WTC11 (cell line): ENCODE results near the gene MCRS1. TPM values are rescaled to one million over a fixed set of nuclear protein-coding genes. Genes with fewer than 3 reads are reported as not detected.
A peak's percentile ranks its signal among the peaks of the same experiment; 100 is the strongest.

ENCODE experiments used
- ATAC-seq: fragments of 200-7000 bp; cut with Tn5 transposase; 2 replicates; pipeline ENCODE4 v1.10.0; 2021; ENCODE audit warnings: mild to moderate bottlenecking, moderate library complexity
- CTCF ChIA-PET: fragments of 300-600 bp; sonication (Branson Sonifier 250); formaldehyde crosslinking; loops from one replicate; lab custom pipeline; 2021; ENCODE audit warnings: antibody characterized with exemption; lab: Charles Lee
- POLR2A ChIA-PET: fragments of 350-600 bp; sonication (Branson Sonifier 250); formaldehyde crosslinking; loops from one replicate; lab custom pipeline; 2021; ENCODE audit warnings: antibody characterized with exemption; lab: Charles Lee
- DNase-seq: peaks from one replicate; pipeline ENCODE4 v3.0.0; 2021; ENCODE audit warnings: low spot score
- H3K27ac Mint-ChIP-seq: 2 replicates; pipeline ENCODE4 v1.8.0; 2021; ENCODE audit warnings: mixed read lengths
- H3K27me3 Mint-ChIP-seq: 2 replicates; pipeline ENCODE4 v1.8.0; 2021; ENCODE audit warnings: low read depth, mild to moderate bottlenecking, moderate library complexity, mixed read lengths
- H3K36me3 Mint-ChIP-seq: 2 replicates; pipeline ENCODE4 v1.8.0; 2021; ENCODE audit warnings: mixed read lengths
- H3K4me1 Mint-ChIP-seq: 2 replicates; pipeline ENCODE4 v1.8.0; 2022; ENCODE audit warnings: mixed read lengths
- H3K4me3 Mint-ChIP-seq: 2 replicates; pipeline ENCODE4 v1.8.0; 2021; ENCODE audit warnings: mild to moderate bottlenecking, moderate library complexity, mixed read lengths
- H3K9me3 Mint-ChIP-seq: 2 replicates; pipeline ENCODE4 v1.8.0; 2021; ENCODE audit warnings: mixed read lengths
- ATF6 ChIP-seq: sonication (generic); formaldehyde crosslinking; IDR thresholded peaks from 2 replicates; pipeline ENCODE4 v1.8.1; 2023; ENCODE audit warnings: mild to moderate bottlenecking, missing genetic modification reagents
- CBFB ChIP-seq: sonication (generic); formaldehyde crosslinking; IDR thresholded peaks from 2 replicates; pipeline ENCODE4 v1.8.1; 2022; ENCODE audit warnings: mild to moderate bottlenecking, low read depth, missing genetic modification reagents
- ERG ChIP-seq: fragments of 250-450 bp; sonication (Bioruptor Pico); IDR thresholded peaks from 2 replicates; pipeline ENCODE4 v1.8.0; 2021; ENCODE audit warnings: mild to moderate bottlenecking
- ESRRA ChIP-seq: sonication (generic); formaldehyde crosslinking; IDR thresholded peaks from 2 replicates; pipeline ENCODE4 v1.8.1; 2022; ENCODE audit warnings: mild to moderate bottlenecking, missing genetic modification reagents, borderline replicate concordance
- FOXJ3 ChIP-seq: sonication (generic); formaldehyde crosslinking; IDR thresholded peaks from 2 replicates; pipeline ENCODE4 v1.9.0; 2021; ENCODE audit warnings: missing genetic modification reagents, mild to moderate bottlenecking, borderline replicate concordance
- FOXP1 ChIP-seq: sonication (generic); formaldehyde crosslinking; IDR thresholded peaks from 2 replicates; pipeline ENCODE4 v1.8.0; 2022; ENCODE audit warnings: missing genetic modification reagents, mild to moderate bottlenecking, moderate library complexity, borderline replicate concordance
- GTF2I ChIP-seq: fragments of 250-450 bp; sonication (Bioruptor Pico); conservative IDR thresholded peaks from 2 replicates; pipeline ENCODE4 v1.4.0; 2021; ENCODE audit warnings: mild to moderate bottlenecking
- JAZF1 ChIP-seq: fragments of 250-450 bp; sonication (Bioruptor Pico); IDR thresholded peaks from 2 replicates; pipeline ENCODE4 v1.9.0; 2021; ENCODE audit warnings: moderate library complexity, mild to moderate bottlenecking, inconsistent platforms
- MXD4 ChIP-seq: fragments of 250-450 bp; sonication (Bioruptor Pico); IDR thresholded peaks from 2 replicates; pipeline ENCODE4 v1.8.0; 2021; ENCODE audit warnings: mild to moderate bottlenecking, moderate library complexity, borderline replicate concordance
- NFATC4 ChIP-seq: fragments of 250-450 bp; sonication (Bioruptor Pico); IDR thresholded peaks from 2 replicates; pipeline ENCODE4 v1.9.0; 2021; ENCODE audit warnings: mild to moderate bottlenecking
- NR2C2 ChIP-seq: sonication (generic); formaldehyde crosslinking; IDR thresholded peaks from 2 replicates; pipeline ENCODE4 v1.8.0; 2022; ENCODE audit warnings: mild to moderate bottlenecking, missing genetic modification reagents
- SMAD4 ChIP-seq: sonication (generic); formaldehyde crosslinking; IDR thresholded peaks from 2 replicates; pipeline ENCODE4 v1.8.0; 2022; ENCODE audit warnings: mild to moderate bottlenecking, missing genetic modification reagents
- ZBTB21 ChIP-seq: sonication (generic); formaldehyde crosslinking; IDR thresholded peaks from 2 replicates; pipeline ENCODE4 v1.8.1; 2023; ENCODE audit warnings: mild to moderate bottlenecking, missing genetic modification reagents, borderline replicate concordance
- ZNF121 ChIP-seq: sonication (generic); formaldehyde crosslinking; IDR thresholded peaks from 2 replicates; pipeline ENCODE4 v1.8.0; 2023; ENCODE audit warnings: missing genetic modification reagents
- ZNF138 ChIP-seq: sonication (generic); formaldehyde crosslinking; conservative IDR thresholded peaks from 2 replicates; pipeline ENCODE4 v1.8.1; 2022; ENCODE audit warnings: mild to moderate bottlenecking, moderate library complexity, missing genetic modification reagents
- ZNF219 ChIP-seq: sonication (generic); formaldehyde crosslinking; IDR thresholded peaks from 2 replicates; pipeline ENCODE4 v1.8.0; 2023; ENCODE audit warnings: missing genetic modification reagents, mild to moderate bottlenecking, borderline replicate concordance
- ZNF263 ChIP-seq: sonication (generic); formaldehyde crosslinking; IDR thresholded peaks from 2 replicates; pipeline ENCODE4 v1.8.1; 2022; ENCODE audit warnings: low read depth, mild to moderate bottlenecking, moderate library complexity, missing genetic modification reagents
- ZNF512 ChIP-seq: sonication (generic); formaldehyde crosslinking; IDR thresholded peaks from 2 replicates; pipeline ENCODE4 v1.8.1; 2022; ENCODE audit warnings: missing genetic modification reagents, borderline replicate concordance
- ZNF671 ChIP-seq: fragments of 250-450 bp; sonication (Bioruptor Pico); IDR thresholded peaks from 2 replicates; pipeline ENCODE4 v1.8.0; 2021; ENCODE audit warnings: mild to moderate bottlenecking
- total RNA-seq: library from RNA; stranded (reverse); gene quantifications from 3 replicates; pipeline ENCODE4 v1.2.3, GENCODE V29; 2021
- TF ChIP-seq, protein P1 (sequence below): fragments of 250-450 bp; sonication (Bioruptor Pico); IDR thresholded peaks from 2 replicates; pipeline ENCODE4 v1.9.0; 2021; ENCODE audit warnings: mild to moderate bottlenecking, borderline replicate concordance
- TF ChIP-seq, protein P2 (sequence below): fragments of 250-450 bp; sonication (Bioruptor Pico); IDR thresholded peaks from 2 replicates; pipeline ENCODE4 v1.9.0; 2021; ENCODE audit warnings: mild to moderate bottlenecking
- TF ChIP-seq, protein P3 (sequence below): sonication (generic); formaldehyde crosslinking; IDR thresholded peaks from 2 replicates; pipeline ENCODE4 v1.8.1; 2022; ENCODE audit warnings: mild to moderate bottlenecking, missing genetic modification reagents, moderate library complexity, borderline replicate concordance
- TF ChIP-seq, protein P4 (sequence below): sonication (generic); formaldehyde crosslinking; IDR thresholded peaks from 2 replicates; pipeline ENCODE4 v1.8.1; 2023; ENCODE audit warnings: mild to moderate bottlenecking, missing genetic modification reagents, moderate library complexity

MCRS1 gene
- total RNA-seq, 1 experiment from 2014 or later = 105 TPM

- H3K4me1 Mint-ChIP-seq = no peaks in the 10 kb centered on the region
- TF ChIP-seq ZNF121 = no peak
- no peak for TF ChIP-seq FOXP1 (CRISPR knock-in tag)
- no peak for TF ChIP-seq ZNF219 (CRISPR knock-in tag)
- TF ChIP-seq, protein P1, sequence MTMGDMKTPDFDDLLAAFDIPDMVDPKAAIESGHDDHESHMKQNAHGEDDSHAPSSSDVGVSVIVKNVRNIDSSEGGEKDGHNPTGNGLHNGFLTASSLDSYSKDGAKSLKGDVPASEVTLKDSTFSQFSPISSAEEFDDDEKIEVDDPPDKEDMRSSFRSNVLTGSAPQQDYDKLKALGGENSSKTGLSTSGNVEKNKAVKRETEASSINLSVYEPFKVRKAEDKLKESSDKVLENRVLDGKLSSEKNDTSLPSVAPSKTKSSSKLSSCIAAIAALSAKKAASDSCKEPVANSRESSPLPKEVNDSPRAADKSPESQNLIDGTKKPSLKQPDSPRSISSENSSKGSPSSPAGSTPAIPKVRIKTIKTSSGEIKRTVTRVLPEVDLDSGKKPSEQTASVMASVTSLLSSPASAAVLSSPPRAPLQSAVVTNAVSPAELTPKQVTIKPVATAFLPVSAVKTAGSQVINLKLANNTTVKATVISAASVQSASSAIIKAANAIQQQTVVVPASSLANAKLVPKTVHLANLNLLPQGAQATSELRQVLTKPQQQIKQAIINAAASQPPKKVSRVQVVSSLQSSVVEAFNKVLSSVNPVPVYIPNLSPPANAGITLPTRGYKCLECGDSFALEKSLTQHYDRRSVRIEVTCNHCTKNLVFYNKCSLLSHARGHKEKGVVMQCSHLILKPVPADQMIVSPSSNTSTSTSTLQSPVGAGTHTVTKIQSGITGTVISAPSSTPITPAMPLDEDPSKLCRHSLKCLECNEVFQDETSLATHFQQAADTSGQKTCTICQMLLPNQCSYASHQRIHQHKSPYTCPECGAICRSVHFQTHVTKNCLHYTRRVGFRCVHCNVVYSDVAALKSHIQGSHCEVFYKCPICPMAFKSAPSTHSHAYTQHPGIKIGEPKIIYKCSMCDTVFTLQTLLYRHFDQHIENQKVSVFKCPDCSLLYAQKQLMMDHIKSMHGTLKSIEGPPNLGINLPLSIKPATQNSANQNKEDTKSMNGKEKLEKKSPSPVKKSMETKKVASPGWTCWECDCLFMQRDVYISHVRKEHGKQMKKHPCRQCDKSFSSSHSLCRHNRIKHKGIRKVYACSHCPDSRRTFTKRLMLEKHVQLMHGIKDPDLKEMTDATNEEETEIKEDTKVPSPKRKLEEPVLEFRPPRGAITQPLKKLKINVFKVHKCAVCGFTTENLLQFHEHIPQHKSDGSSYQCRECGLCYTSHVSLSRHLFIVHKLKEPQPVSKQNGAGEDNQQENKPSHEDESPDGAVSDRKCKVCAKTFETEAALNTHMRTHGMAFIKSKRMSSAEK = no peak
- TF ChIP-seq MXD4 (CRISPR knock-in tag) = no peak
- no peak for TF ChIP-seq FOXJ3 (CRISPR knock-in tag)
- TF ChIP-seq ZNF512 (CRISPR knock-in tag) = no peak
- no peak for TF ChIP-seq SMAD4 (CRISPR knock-in tag)
- no peak for TF ChIP-seq ZNF263 (CRISPR knock-in tag)
- TF ChIP-seq ATF6 (CRISPR knock-in tag) = no peak
- TF ChIP-seq, protein P2, sequence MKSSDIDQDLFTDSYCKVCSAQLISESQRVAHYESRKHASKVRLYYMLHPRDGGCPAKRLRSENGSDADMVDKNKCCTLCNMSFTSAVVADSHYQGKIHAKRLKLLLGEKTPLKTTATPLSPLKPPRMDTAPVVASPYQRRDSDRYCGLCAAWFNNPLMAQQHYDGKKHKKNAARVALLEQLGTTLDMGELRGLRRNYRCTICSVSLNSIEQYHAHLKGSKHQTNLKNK (CRISPR knock-in tag) = no peak
- ChIA-PET POLR2A (no interaction called here), CTCF (interaction anchor here (0.9 to 1.0 kb wide), 2 partner anchors 22 to 274 kb away, joined by 3 read pairs; no protein-coding TSS in a partner anchor)
- ATAC-seq = no peak
- H3K9me3 Mint-ChIP-seq = no peaks in the 10 kb centered on the region
- no peak for DNase-seq
- H3K36me3 Mint-ChIP-seq = peaks cover 41% of the 10 kb centered on the region
- no peaks in the 10 kb centered on the region for H3K27me3 Mint-ChIP-seq
- H3K27ac Mint-ChIP-seq = no peak overlapping the region
- no peak overlapping the region for H3K4me3 Mint-ChIP-seq
These were observed 9.4 kb downstream of the MCRS1 start for GRCh38 chr12:49558526-49558925.

- DNase-seq (no peak), ATAC-seq (peak; percentile 38)
- H3K36me3 Mint-ChIP-seq = peaks cover 40% of the 10 kb centered on the region
- POLR2A ChIA-PET = no interaction called here
- H3K27me3 Mint-ChIP-seq = no peaks in the 10 kb centered on the region
- H3K27ac Mint-ChIP-seq = no peak overlapping the region
- H3K9me3 Mint-ChIP-seq = no peaks in the 10 kb centered on the region
- no peak overlapping the region for H3K4me3 Mint-ChIP-seq
- H3K4me1 Mint-ChIP-seq = no peaks in the 10 kb centered on the region
- CTCF ChIA-PET = interaction anchor here (0.9 to 2.0 kb wide), 3 partner anchors 22 to 273 kb away, joined by 3 to 5 read pairs (median 3); partner anchors contain the start of gene SPATS2
- TF ChIP-seq NFATC4 (CRISPR knock-in tag) = no peak
- TF ChIP-seq ZNF671 = no peak
- TF ChIP-seq JAZF1 (CRISPR knock-in tag) = no peak
- no peak for TF ChIP-seq ZNF138
- no peak for TF ChIP-seq ZBTB21 (CRISPR knock-in tag)
- TF ChIP-seq, protein P3, sequence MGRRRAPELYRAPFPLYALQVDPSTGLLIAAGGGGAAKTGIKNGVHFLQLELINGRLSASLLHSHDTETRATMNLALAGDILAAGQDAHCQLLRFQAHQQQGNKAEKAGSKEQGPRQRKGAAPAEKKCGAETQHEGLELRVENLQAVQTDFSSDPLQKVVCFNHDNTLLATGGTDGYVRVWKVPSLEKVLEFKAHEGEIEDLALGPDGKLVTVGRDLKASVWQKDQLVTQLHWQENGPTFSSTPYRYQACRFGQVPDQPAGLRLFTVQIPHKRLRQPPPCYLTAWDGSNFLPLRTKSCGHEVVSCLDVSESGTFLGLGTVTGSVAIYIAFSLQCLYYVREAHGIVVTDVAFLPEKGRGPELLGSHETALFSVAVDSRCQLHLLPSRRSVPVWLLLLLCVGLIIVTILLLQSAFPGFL = no peak
- TF ChIP-seq, protein P4, sequence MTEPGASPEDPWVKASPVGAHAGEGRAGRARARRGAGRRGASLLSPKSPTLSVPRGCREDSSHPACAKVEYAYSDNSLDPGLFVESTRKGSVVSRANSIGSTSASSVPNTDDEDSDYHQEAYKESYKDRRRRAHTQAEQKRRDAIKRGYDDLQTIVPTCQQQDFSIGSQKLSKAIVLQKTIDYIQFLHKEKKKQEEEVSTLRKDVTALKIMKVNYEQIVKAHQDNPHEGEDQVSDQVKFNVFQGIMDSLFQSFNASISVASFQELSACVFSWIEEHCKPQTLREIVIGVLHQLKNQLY = no peak
- no peak for TF ChIP-seq ESRRA (CRISPR knock-in tag)
- no peak for TF ChIP-seq ERG (CRISPR knock-in tag)
- no peak for TF ChIP-seq NR2C2 (CRISPR knock-in tag)
- no peak for TF ChIP-seq CBFB (CRISPR knock-in tag)
- TF ChIP-seq GTF2I (CRISPR knock-in tag) = no peak
These were observed 10.1 kb downstream of the MCRS1 start for GRCh38 chr12:49557917-49558215.
